Activated T-cell treated with anti-CD3 and anti-CD28 coated beads, Interleukin-2, amount 50 U/mL, for 4 hours (primary cell): ENCODE data around the gene METTL18. TPM values are rescaled to one million over a fixed set of nuclear protein-coding genes. Genes with fewer than 3 reads are reported as not detected.
"Not testable (repeated sequence)": the region's sequence is repeated elsewhere in the genome, so short reads cannot be mapped to it uniquely, and the experiment has no call there.

Source experiments
- ATAC-seq, 2 donors: fragments of 200-7000 bp; cut with Tn5 transposase; one replicate each; pipeline ENCODE4 v1.10.0; 2021
- DNase-seq: peaks from one replicate; pipeline ENCODE4 v3.0.0-alpha.2; 2020
- H3K27me3 Mint-ChIP-seq: one replicate; pipeline ENCODE4 v1.8.0; 2021; ENCODE audit warnings: low read depth, mixed read lengths
- H3K36me3 Mint-ChIP-seq: one replicate; pipeline ENCODE4 v1.8.0; 2022; ENCODE audit warnings: mixed read lengths; ENCODE audit not compliant: insufficient read depth
- H3K4me1 Mint-ChIP-seq: one replicate; pipeline ENCODE4 v1.8.0; 2021; ENCODE audit warnings: low read depth, mixed read lengths
- H3K4me3 Mint-ChIP-seq: one replicate; pipeline ENCODE4 v1.8.0; 2021; ENCODE audit warnings: mild to moderate bottlenecking, moderate library complexity, mixed read lengths
- H3K9me3 Mint-ChIP-seq: one replicate; pipeline ENCODE4 v1.8.0; 2021; ENCODE audit warnings: mixed read lengths
- total RNA-seq, 3 donors: library from RNA; stranded (reverse); gene quantifications; one replicate each; pipeline ENCODE4 v1.2.1, GENCODE V29; 2021

Gene METTL18
- 10 to 100 TPM in 1 of 3 donors, 1 to 10 TPM in 2; 8.0 to 12.1 (median 9.1) TPM for total RNA-seq

DNA sequence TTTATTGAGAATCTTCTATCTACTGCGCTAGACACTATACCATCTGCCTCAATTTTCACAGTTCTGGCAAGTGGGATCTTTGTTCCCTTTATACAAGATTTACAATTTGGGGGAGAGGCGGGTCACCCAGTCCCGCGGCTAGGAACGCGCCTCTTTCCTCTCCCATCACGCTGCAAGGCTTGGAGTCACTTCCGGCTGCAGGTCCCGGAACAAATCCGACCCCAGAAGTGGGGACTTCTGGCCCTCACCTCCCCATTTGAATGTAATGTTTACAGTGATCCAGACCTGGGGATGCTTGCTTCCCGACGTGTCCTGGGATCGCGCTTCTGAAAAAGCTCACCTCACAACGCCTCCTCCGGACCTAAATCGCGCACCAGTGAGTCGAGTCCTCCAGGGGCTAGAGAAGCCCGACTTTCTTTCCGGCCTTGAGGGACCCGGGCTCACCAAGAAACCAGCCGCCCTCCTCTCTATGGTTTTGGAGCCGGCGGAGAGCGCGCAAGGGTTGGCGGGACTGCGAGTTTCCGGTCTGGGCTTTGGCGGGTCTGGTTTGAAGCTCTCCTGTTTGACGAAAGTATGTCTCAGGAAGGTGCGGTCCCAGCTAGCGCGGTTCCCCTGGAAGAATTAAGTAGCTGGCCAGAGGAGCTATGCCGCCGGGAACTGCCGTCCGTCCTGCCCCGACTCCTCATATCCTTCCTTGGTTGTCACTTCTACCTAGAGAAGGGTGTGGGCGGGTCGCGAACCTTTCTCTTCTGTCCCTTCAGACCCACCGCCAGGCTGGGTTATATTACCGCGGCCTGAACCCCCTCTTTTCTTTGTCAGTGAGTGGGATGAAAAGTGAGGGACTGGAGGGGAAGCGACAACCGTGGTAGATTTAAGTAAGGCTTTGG lies at the start of gene METTL18:
Gene METTL18, minus strand, starts transcription at position 378 of the 887 bp plus-strand sequence. CDS start 1,212 bp downstream, outside the sequence.
- Mint-ChIP-seq H3K36me3 (peaks cover 12% of the 10 kb centered on the region), H3K27me3 (no peaks in the 10 kb centered on the region), H3K4me1 (peaks cover 48% of the 10 kb centered on the region), H3K4me3 (peak within 1 kb of the TSS; percentile 100), H3K9me3 (no peaks in the 10 kb centered on the region)
- ATAC-seq (peak; percentile 99), DNase-seq (peak; percentile 82)

DNA sequence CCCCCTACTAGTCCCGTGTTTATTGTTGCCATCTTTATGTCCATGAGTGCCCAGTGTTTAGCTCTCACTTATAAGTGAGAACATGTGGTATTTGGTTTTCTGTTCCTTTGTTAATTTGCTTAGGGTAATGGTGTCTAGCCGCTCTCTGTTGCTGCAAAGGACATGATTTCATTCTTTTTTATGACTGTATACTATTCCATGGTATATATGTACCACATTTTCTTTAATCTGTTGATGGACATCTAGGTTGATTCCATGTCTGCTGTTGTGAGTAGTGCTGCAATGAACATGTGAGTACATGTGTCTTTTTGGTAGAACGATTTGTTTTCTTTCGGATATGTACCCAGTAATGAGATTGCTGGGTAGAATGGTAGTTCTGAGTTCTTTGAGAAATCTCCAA lies 44.2 kb upstream of the METTL18 start:
- Mint-ChIP-seq H3K9me3 (peaks cover 27% of the 10 kb centered on the region), H3K36me3 (peaks cover 46% of the 10 kb centered on the region), H3K27me3 (no peaks in the 10 kb centered on the region), H3K4me1 (no peaks in the 10 kb centered on the region), H3K4me3 (no peak overlapping the region)
- DNase-seq = no peak
- ATAC-seq = no peak

DNA sequence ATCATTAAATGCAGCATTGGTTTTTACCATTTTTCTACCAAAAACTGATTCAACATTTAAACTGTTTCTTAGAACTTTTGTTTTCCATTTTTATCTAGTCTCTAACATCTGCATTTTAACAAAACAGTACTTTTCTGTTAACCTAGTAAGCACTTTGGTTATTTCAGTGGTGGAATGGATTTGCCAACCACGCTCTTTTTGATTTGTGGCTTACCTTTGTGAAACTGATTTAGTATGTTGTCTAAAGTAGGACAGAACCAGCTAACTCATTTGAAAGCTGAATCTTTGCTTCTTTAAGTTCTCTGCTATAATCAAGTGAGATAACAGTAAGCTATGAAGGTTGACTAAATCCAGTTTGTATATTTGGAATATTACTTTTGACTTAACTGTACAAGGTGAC lies 41.5 kb upstream of the METTL18 start:
- Mint-ChIP-seq H3K27me3 (no peaks in the 10 kb centered on the region), H3K4me3 (no peak overlapping the region), H3K9me3 (peaks cover 23% of the 10 kb centered on the region), H3K4me1 (no peaks in the 10 kb centered on the region), H3K36me3 (peaks cover 34% of the 10 kb centered on the region)
- no peak for DNase-seq
- ATAC-seq = no peak

DNA sequence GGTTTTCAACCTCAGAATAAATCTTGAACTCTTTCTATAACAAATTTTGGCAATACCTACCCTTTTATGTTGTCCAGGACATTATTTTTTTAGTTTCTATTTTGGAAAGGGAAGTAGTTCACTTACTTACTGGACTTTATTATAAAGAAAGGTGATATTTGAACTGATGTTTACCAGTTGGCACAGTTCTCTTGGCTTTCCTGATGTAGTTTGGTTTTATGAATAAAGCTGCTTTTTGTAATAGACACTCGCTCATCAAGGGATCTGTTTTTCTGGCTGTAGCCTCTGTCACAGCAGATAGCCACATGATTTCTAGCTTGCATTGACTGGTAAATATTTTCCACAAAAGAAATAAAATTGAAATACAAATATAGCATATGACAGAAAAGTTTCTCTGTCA lies 40.9 kb upstream of the METTL18 start:
- Mint-ChIP-seq H3K36me3 (peaks cover 30% of the 10 kb centered on the region), H3K4me3 (no peak overlapping the region), H3K27me3 (no peaks in the 10 kb centered on the region), H3K9me3 (peaks cover 18% of the 10 kb centered on the region), H3K4me1 (no peaks in the 10 kb centered on the region)
- ATAC-seq (no peak), DNase-seq (no peak)

DNA sequence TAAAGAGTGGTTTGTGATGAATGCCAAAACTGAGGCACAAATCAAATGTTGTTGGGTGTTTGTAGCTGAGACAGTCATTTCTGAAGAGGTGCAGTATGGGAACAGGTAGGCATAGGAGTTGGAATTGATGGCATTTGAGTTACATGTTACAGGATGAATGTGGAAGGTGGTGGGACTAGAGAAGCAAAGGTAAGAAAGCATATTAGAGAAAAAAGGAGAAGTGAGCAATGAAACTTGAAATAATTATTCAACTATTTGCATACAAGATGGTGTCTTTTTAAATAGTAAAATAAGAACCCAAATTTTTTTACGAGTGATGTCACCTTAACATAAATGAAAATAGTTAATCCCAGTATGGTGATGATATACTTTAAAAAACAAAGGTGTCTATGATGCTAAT lies 40.2 kb upstream of the METTL18 start:
- Mint-ChIP-seq H3K27me3 (no peaks in the 10 kb centered on the region), H3K36me3 (peaks cover 28% of the 10 kb centered on the region), H3K9me3 (peaks cover 13% of the 10 kb centered on the region), H3K4me3 (no peak overlapping the region), H3K4me1 (no peaks in the 10 kb centered on the region)
- no peak for ATAC-seq
- DNase-seq = no peak

DNA sequence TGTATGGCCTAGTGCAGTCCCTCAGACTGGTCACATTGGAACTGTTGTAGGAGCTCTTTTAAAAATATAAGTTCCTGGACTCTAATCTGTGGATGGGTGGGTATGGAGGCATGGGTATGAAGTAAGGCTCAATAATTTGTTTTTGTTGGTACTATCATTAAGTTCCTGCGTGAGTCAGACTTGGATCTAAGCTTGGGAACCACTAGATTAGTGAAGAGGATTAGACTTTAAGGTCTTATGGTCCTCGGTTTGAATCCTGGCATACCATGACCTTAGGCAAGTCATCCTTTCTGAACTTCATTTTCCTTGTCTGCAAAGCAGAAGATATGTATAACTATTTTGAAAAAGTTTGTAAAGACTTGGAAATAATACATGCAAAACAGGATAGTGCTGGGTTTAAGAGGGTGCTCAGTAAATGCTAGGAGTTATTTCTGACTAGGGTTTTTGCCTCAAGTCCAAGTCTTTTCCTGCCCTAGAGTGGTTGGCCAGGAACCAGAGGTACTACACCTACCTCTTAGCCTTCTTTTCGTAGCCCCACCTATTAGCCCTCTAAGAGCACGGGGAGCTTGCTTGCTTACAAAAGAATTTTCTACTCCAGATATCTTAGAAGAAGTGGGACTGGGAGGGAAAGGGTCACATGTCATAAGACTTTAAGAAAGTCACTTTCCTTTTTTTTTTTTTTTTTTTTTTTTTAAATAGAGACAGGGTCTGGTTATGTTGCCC lies 38.6 kb upstream of the METTL18 start:
- Mint-ChIP-seq H3K4me1 (no peaks in the 10 kb centered on the region), H3K36me3 (peaks cover 20% of the 10 kb centered on the region), H3K9me3 (no peaks in the 10 kb centered on the region), H3K27me3 (no peaks in the 10 kb centered on the region), H3K4me3 (no peak overlapping the region)
- ATAC-seq (no peak), DNase-seq (no peak)

DNA sequence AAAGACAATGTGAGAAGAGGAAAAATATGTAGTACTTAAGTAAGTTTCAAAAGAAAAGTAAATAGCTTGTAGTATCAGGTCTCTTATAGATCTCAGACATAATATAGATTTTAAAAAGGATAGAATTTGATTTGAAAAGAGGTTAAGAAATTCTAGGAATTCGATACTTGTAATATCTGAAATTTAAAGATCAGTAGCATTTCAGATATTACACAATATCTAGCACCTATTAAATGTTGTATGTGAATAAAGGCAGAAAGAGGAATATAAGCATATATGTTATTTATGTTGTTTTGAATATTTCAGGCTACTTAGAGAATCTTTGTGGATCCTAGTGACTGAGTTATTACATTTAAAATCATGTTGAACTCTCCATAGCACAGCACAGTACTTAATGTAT lies 35.0 kb upstream of the METTL18 start:
- no peaks in the 10 kb centered on the region for H3K4me1 Mint-ChIP-seq
- H3K36me3 Mint-ChIP-seq = peaks cover 20% of the 10 kb centered on the region
- DNase-seq (no peak), ATAC-seq (no peak)
- no peaks in the 10 kb centered on the region for H3K27me3 Mint-ChIP-seq
- H3K9me3 Mint-ChIP-seq = no peaks in the 10 kb centered on the region
- H3K4me3 Mint-ChIP-seq = no peak overlapping the region

DNA sequence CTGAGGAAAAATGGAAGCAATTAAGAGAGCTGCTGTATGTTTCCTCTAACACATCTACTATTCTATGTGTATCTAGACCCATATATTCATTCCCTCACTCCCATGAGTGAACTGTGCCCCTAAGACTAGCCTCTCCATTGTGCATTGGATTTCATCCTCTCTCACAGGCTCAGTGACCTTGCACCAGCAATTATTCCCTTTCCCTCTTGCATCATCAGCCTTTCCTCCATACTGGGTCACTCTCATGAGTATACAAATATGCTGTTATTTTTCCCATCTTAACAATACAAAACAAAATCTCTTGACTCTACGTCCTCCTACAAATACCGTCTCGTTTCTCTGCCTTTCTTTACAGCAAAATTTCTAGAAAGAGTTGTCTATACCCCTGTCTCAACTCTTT lies 29.4 kb upstream of the METTL18 start:
- H3K4me3 Mint-ChIP-seq = no peak overlapping the region
- no peaks in the 10 kb centered on the region for H3K27me3 Mint-ChIP-seq
- ATAC-seq (no peak), DNase-seq (no peak)
- peaks cover 17% of the 10 kb centered on the region for H3K36me3 Mint-ChIP-seq
- H3K4me1 Mint-ChIP-seq = no peaks in the 10 kb centered on the region
- no peaks in the 10 kb centered on the region for H3K9me3 Mint-ChIP-seq

DNA sequence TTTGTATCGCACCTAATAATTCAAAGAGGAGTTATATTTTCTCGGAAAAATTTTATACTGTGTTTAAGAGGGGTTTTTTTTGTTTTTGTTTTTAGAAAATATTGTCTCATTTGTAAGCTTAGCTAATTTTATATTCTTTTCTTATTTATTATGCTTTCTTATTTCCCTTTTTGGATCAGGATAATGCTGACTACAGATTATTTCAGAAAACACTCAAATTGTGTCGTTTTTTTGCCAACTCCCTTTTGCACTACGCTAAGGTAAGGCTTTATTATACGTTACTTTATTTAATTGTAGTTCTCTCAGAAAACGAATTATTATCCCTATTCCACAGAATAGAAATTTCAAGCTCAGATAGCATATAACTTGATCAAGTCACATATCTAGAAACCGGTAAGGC lies 26.8 kb upstream of the METTL18 start:
- ATAC-seq (no peak), DNase-seq (no peak)
- Mint-ChIP-seq H3K36me3 (peaks cover 18% of the 10 kb centered on the region), H3K9me3 (no peaks in the 10 kb centered on the region), H3K4me3 (no peak overlapping the region), H3K27me3 (no peaks in the 10 kb centered on the region), H3K4me1 (no peaks in the 10 kb centered on the region)

DNA sequence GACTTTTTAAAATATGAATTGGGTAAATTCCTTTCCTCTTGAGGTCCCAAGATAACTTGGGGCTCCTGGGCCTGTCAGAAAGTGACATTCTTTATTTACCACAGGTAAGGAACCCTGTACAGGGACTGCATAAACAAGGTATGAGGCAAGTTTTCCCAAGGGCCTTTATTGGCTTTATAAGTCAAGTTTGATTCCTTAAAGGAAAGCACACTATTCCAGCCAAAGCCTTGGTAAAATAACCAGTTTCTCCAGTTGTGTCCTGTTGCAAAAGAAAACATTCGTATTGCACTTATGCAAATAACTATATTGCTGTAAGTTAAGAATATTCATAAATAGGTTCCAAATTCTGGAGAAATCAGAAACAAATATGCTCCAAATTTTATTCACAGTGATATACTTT lies 21.9 kb upstream of the METTL18 start:
- Mint-ChIP-seq H3K9me3 (no peaks in the 10 kb centered on the region), H3K36me3 (peaks cover 12% of the 10 kb centered on the region)

DNA sequence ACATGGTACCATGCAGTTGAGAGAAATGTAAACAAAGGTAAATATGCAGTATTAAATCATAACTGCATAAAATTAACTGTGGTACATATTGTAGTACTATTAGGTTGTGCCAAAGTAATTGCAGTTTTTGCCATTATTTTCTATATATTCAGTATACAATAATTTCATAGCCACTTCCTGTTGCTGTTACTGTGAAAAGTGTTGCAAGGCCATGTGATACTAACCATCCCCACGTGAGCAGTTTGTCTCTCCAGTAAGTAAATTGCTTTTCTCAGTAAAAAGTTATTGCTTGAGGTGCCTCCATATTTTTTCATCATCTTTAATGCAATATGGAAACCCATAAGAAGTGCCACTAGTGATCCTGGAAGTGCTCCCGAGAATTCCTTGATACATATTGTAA lies 19.6 kb upstream of the METTL18 start:
- Mint-ChIP-seq H3K27me3 (no peaks in the 10 kb centered on the region), H3K36me3 (peaks cover 12% of the 10 kb centered on the region), H3K4me1 (no peaks in the 10 kb centered on the region), H3K4me3 (no peak overlapping the region), H3K9me3 (no peaks in the 10 kb centered on the region)
- ATAC-seq = no peak
- DNase-seq = no peak

More for the DNA sequence above, 21.9 kb upstream of the METTL18 start:
- Mint-ChIP-seq H3K27me3 (no peaks in the 10 kb centered on the region), H3K4me3 (no peak overlapping the region), H3K4me1 (no peaks in the 10 kb centered on the region)
- DNase-seq = no peak
- no peak for ATAC-seq

DNA sequence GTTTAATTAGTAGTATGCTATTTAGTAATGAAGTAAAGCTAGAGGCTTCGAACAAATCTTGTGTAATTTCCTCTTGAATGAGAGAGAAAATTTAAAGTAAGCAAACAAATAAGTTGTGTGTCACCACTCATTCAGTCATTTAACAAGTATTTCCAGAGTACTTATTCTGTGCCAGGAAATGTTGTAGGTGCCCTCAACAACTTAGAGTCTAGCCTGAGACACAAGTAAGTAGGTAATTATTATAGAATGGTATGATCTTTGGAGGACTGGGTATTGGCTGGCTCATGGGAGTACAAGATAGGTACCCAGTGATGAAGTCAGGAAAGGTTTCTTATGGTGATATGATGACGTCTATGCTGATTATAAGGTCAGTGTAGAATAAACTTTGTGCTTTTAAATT lies 17.4 kb upstream of the METTL18 start:
- no peak for ATAC-seq
- H3K4me3 Mint-ChIP-seq = no peak overlapping the region
- no peaks in the 10 kb centered on the region for H3K4me1 Mint-ChIP-seq
- DNase-seq = no peak
- peaks cover 10% of the 10 kb centered on the region for H3K36me3 Mint-ChIP-seq
- H3K9me3 Mint-ChIP-seq = no peaks in the 10 kb centered on the region
- H3K27me3 Mint-ChIP-seq = no peaks in the 10 kb centered on the region

DNA sequence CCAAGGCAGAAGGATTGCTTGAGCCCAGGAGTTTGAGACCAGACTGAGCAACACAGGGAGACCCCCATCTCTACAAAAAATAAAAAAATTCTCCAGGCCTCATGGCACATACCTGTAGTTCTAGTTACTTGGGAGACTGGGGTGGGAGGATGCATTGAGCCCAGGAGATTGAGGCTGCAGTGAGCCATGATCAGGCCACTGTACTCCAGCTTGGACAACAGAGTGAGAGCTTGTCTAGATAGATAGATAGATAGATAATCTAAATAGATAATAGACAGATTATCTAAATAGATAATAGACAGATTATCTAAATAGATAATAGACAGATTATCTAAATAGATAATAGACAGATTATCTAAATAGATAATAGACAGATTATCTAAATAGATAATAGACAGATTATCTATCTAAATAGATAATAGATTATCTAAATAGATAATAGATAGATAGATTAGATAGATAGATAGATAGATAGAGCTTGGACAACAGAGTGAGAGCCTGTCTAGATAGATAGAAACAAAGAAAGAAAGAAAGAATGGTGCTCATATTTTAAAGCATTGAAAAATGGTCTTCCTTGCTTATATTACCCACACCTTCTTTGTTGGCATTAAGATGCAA lies 16.8 kb upstream of the METTL18 start:
- peaks cover 10% of the 10 kb centered on the region for H3K36me3 Mint-ChIP-seq
- H3K4me1 Mint-ChIP-seq, ATAC-seq, H3K9me3 Mint-ChIP-seq, H3K27me3 Mint-ChIP-seq, DNase-seq, H3K4me3 Mint-ChIP-seq: not testable (repeated sequence)

DNA sequence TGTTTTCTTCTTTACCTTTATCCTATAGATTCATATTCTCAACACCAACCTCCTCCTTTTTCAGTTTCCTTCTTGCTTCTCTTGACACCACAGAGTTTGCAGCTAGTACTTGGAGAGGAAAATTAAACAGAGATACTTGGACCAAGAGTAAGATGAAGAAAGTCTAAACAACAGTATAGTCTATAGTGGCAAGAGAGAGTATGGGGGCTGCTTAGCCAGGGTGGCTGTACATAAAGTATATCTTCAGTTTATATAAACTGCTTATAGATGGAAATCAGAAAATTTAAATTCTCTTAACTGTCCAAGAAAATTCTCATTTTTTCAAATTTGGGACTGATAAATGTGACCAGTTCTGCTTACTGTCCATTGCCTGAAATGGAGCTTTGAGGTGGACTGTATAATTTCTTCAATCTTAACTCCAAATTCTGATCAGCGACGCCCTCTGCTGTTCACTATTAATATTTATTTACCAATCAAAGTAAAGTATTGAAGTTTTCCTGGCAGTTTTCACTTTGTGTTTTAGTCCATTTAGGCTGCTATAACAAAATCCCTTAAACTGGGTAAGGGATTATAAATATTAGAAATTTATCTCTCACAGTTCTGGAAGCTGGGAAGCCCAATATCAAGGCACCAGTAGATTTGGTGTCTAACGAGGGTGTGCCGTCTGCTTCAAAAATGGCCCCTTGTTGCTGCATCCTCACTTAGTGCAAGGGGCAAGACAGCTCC lies 14.8 kb upstream of the METTL18 start:
- Mint-ChIP-seq H3K36me3 (peaks cover 13% of the 10 kb centered on the region), H3K27me3 (no peaks in the 10 kb centered on the region), H3K4me1 (no peaks in the 10 kb centered on the region), H3K4me3 (no peak overlapping the region), H3K9me3 (no peaks in the 10 kb centered on the region)
- DNase-seq (peak; percentile 9), ATAC-seq (no peak)
